Neural cell (in vitro differentiated cells): Measurements from ENCODE around the gene ZBTB44. TPM values are rescaled to one million over a fixed set of nuclear protein-coding genes. Genes with fewer than 3 reads are reported as not detected.

Source experiments
- H2AFZ ChIP-seq: fragments of 200-600, 300-800 bp; sonication (generic), shearing (Covaris generic); 2 replicates; pipeline ENCODE4 v1.6.0; 2014; ENCODE audit warnings: low read depth, mild to moderate bottlenecking, antibody characterized with exemption, low read length, moderate library complexity
- H3F3A ChIP-seq: fragments of 200-600 bp; shearing (Covaris generic); 2 replicates; pipeline ENCODE4 v1.6.1; 2016; ENCODE audit warnings: mild to moderate bottlenecking, moderate library complexity, mixed read lengths, antibody characterized with exemption, low read length; ENCODE audit not compliant: insufficient read depth, poor library complexity, severe bottlenecking
- H3K27ac ChIP-seq: fragments of 200-600, 300-800 bp; sonication (generic), shearing (Covaris generic); 2 replicates; pipeline ENCODE4 v1.5.1; 2014; ENCODE audit warnings: mild to moderate bottlenecking, low read length, moderate library complexity
- H3K27me3 ChIP-seq: fragments of 300-800, 200-600 bp; sonication (generic), shearing (Covaris generic); 2 replicates; pipeline ENCODE4 v1.6.0; 2014; ENCODE audit warnings: mild to moderate bottlenecking, low read depth, low read length, moderate library complexity; ENCODE audit not compliant: insufficient read depth
- H3K36me3 ChIP-seq: fragments of 300-800, 200-600 bp; sonication (generic), shearing (Covaris generic); 2 replicates; pipeline ENCODE4 v1.5.1; 2014; ENCODE audit warnings: mild to moderate bottlenecking, antibody characterized with exemption, low read length, moderate library complexity; ENCODE audit not compliant: insufficient read depth
- H3K4me2 ChIP-seq: fragments of 300-800, 200-600 bp; sonication (generic), shearing (Covaris generic); 2 replicates; pipeline ENCODE4 v1.6.0; 2014; ENCODE audit warnings: mild to moderate bottlenecking, low read length
- H3K4me3 ChIP-seq: fragments of 300-800, 200-600 bp; sonication (generic), shearing (Covaris generic); 2 replicates; pipeline ENCODE4 v1.5.1; 2014; ENCODE audit warnings: mild to moderate bottlenecking, low read length, moderate library complexity
- H3K79me2 ChIP-seq: fragments of 200-600 bp; shearing (Covaris generic); replicated peaks from 2 replicates; pipeline ENCODE4 v1.6.0; 2014; ENCODE audit warnings: mild to moderate bottlenecking, low read length, moderate library complexity; ENCODE audit not compliant: insufficient read depth
- H3K9ac ChIP-seq: fragments of 300-800, 200-600 bp; sonication (generic), shearing (Covaris generic); 2 replicates; pipeline ENCODE4 v1.6.1; 2016; ENCODE audit warnings: mild to moderate bottlenecking, low read length, mixed read lengths
- H3K9me2 ChIP-seq: fragments of 200-600 bp; shearing (Covaris generic); 2 replicates; pipeline ENCODE4 v1.6.1; 2016; ENCODE audit warnings: mild to moderate bottlenecking, low read length, mixed read lengths; ENCODE audit not compliant: insufficient read depth
- H3K9me3 ChIP-seq: fragments of 200-600, 300-800 bp; sonication (generic), shearing (Covaris generic); 2 replicates; pipeline ENCODE4 v1.6.1; 2016; ENCODE audit warnings: mild to moderate bottlenecking, mixed run types, low read length, moderate library complexity, mixed read lengths
- H4K20me1 ChIP-seq: fragments of 200-600 bp; shearing (Covaris generic); 2 replicates; pipeline ENCODE4 v1.6.1; 2016; ENCODE audit warnings: mild to moderate bottlenecking, mixed run types; ENCODE audit not compliant: insufficient read depth
- CTCF ChIP-seq: fragments of 450-650 bp; IDR thresholded peaks from 2 replicates; pipeline ENCODE4 v1.5.1; 2014; ENCODE audit warnings: antibody characterized with exemption, mild to moderate bottlenecking, moderate library complexity; ENCODE audit not compliant: poor library complexity, severe bottlenecking
- EP300 ChIP-seq: fragments of 450-650 bp; conservative IDR thresholded peaks from 2 replicates; pipeline ENCODE4 v1.6.1; 2014; ENCODE audit warnings: antibody characterized with exemption, mild to moderate bottlenecking, moderate library complexity; ENCODE audit not compliant: poor library complexity, severe bottlenecking
- EZH2 ChIP-seq: fragments of 200-600, 300-800 bp; shearing (Covaris generic), sonication (generic); IDR thresholded peaks from 2 replicates; pipeline ENCODE4 v1.6.1; 2014; ENCODE audit warnings: antibody characterized with exemption, low read length, borderline replicate concordance, mild to moderate bottlenecking; ENCODE audit not compliant: insufficient read depth, poor library complexity, severe bottlenecking
- MXI1 ChIP-seq: fragments of 450-650 bp; conservative IDR thresholded peaks from 2 replicates; pipeline ENCODE4 v1.6.1; 2014; ENCODE audit warnings: antibody characterized with exemption, mild to moderate bottlenecking; ENCODE audit not compliant: poor library complexity, severe bottlenecking
- POLR2AphosphoS5 ChIP-seq: IDR thresholded peaks from 2 replicates; pipeline ENCODE4 v1.6.1; 2012
- RAD21 ChIP-seq: fragments of 450-650 bp; conservative IDR thresholded peaks from 2 replicates; pipeline ENCODE4 v1.6.1; 2014; ENCODE audit warnings: antibody characterized with exemption, mild to moderate bottlenecking, moderate library complexity
- REST ChIP-seq: IDR thresholded peaks from 2 replicates; pipeline ENCODE4 v1.6.1; 2012; ENCODE audit warnings: borderline replicate concordance
- SMC3 ChIP-seq: fragments of 450-650 bp; conservative IDR thresholded peaks from 2 replicates; pipeline ENCODE4 v1.6.1; 2014; ENCODE audit warnings: antibody characterized with exemption, mild to moderate bottlenecking, moderate library complexity; ENCODE audit not compliant: poor library complexity
- TAF1 ChIP-seq: IDR thresholded peaks from 2 replicates; pipeline ENCODE4 v1.6.1; 2012; ENCODE audit warnings: low read depth
- polyA plus RNA-seq: library from polyadenylated mRNA; depleted of rRNA; stranded (reverse); fragments of >200 nt; gene quantifications from 2 replicates; pipeline ENCODE4 v1.2.3, GENCODE V29; 2014

ZBTB44 gene
- polyA plus RNA-seq, 1 donor from 2014 or later, result 23.3 TPM

- Histone ChIP-seq H4K20me1 (no peaks in the 10 kb centered on the region), H3K9ac (no peak overlapping the region), H3K27me3 (no peaks in the 10 kb centered on the region), H3K4me3 (no peak overlapping the region), H3F3A (no peaks in the 10 kb centered on the region), H3K9me3 (peaks cover 3% of the 10 kb centered on the region), H3K79me2 (peaks cover 64% of the 10 kb centered on the region), H3K4me2 (no peak overlapping the region), H2AFZ (no peak overlapping the region), H3K9me2 (no peaks in the 10 kb centered on the region), H3K36me3 (no peaks in the 10 kb centered on the region), H3K27ac (no peak overlapping the region)
- TF ChIP-seq POLR2AphosphoS5, result no peak
- no peak for TF ChIP-seq EZH2
These were observed 4.1 kb downstream of the ZBTB44 start for GRCh38 chr11:130310622-130311021.

GRCh38 chr11:130308886-130309285 is 5.8 kb downstream of the ZBTB44 start:
- no peak overlapping the region for H3K4me2 ChIP-seq
- H2AFZ ChIP-seq, result no peak overlapping the region
- no peak overlapping the region for H3K9ac ChIP-seq
- no peaks in the 10 kb centered on the region for H4K20me1 ChIP-seq
- H3K4me3 ChIP-seq, result no peak overlapping the region
- H3K9me3 ChIP-seq, result peaks cover 3% of the 10 kb centered on the region
- H3K9me2 ChIP-seq, result no peaks in the 10 kb centered on the region
- H3K36me3 ChIP-seq, result no peaks in the 10 kb centered on the region
- no peaks in the 10 kb centered on the region for H3K27me3 ChIP-seq
- no peak overlapping the region for H3K27ac ChIP-seq
- TF ChIP-seq SMC3, result no peak
- no peak for TF ChIP-seq MXI1
- TF ChIP-seq EP300, result no peak
- no peak for TF ChIP-seq EZH2
- no peak for TF ChIP-seq POLR2AphosphoS5
- no peak for TF ChIP-seq CTCF
- no peak for TF ChIP-seq REST
- no peak for TF ChIP-seq RAD21
- TF ChIP-seq TAF1, result no peak
- peaks cover 78% of the 10 kb centered on the region for H3K79me2 ChIP-seq
- H3F3A ChIP-seq, result no peaks in the 10 kb centered on the region

GRCh38 chr11:130308059-130308458 is 6.7 kb downstream of the ZBTB44 start:
- Histone ChIP-seq H3K4me2 (no peak overlapping the region), H3K79me2 (peaks cover 75% of the 10 kb centered on the region), H4K20me1 (no peaks in the 10 kb centered on the region), H3F3A (no peaks in the 10 kb centered on the region), H3K9ac (no peak overlapping the region), H3K9me2 (no peaks in the 10 kb centered on the region), H3K27me3 (no peaks in the 10 kb centered on the region), H3K27ac (no peak overlapping the region), H3K9me3 (peaks cover 3% of the 10 kb centered on the region), H2AFZ (no peak overlapping the region), H3K36me3 (no peaks in the 10 kb centered on the region), H3K4me3 (no peak overlapping the region)
- TF ChIP-seq TAF1, result no peak
- no peak for TF ChIP-seq MXI1
- no peak for TF ChIP-seq SMC3
- no peak for TF ChIP-seq RAD21
- no peak for TF ChIP-seq CTCF
- TF ChIP-seq EP300, result no peak
- TF ChIP-seq EZH2, result no peak
- TF ChIP-seq POLR2AphosphoS5, result no peak
- no peak for TF ChIP-seq REST
